Limb (tissue), 2 donors: Measurements from ENCODE around the gene LPP.
"Not testable (repeated sequence)": the region's sequence is repeated elsewhere in the genome, so short reads cannot be mapped to it uniquely, and the experiment has no call there.

ENCODE experiments used
- DNase-seq, 2 donors: peaks; one replicate each; pipeline ENCODE4 v3.0.0-alpha.2; 2016; ENCODE audit errors: extremely low spot score in 2 of 2

Gene LPP

GRCh38 chr3:188620752-188621151 is 466.8 kb downstream of the LPP start:
- no peak for DNase-seq

- no peak for DNase-seq
These were observed 470.4 kb downstream of the LPP start for GRCh38 chr3:188624384-188624783.

- no peak for DNase-seq
These were observed 470.9 kb downstream of the LPP start for GRCh38 chr3:188624828-188625227.

GRCh38 chr3:188627652-188628051 is 473.7 kb downstream of the LPP start:
- DNase-seq, result no peak

GRCh38 chr3:188631291-188632010 is 477.5 kb downstream of the LPP start:
- DNase-seq, result no peak

- no peak for DNase-seq
These were observed 479.2 kb downstream of the LPP start for GRCh38 chr3:188633206-188633605.

GRCh38 chr3:188634285-188634684 is 480.3 kb downstream of the LPP start:
- DNase-seq, result no peak

GRCh38 chr3:188635258-188636042 is 481.5 kb downstream of the LPP start:
- DNase-seq, result no peak

GRCh38 chr3:188636292-188636691 is 482.3 kb downstream of the LPP start:
- not testable (repeated sequence) for DNase-seq

GRCh38 chr3:188641076-188641475 is 487.1 kb downstream of the LPP start:
- no peak for DNase-seq

- no peak for DNase-seq
These were observed 489.8 kb downstream of the LPP start for GRCh38 chr3:188643736-188644135.

- DNase-seq, result no peak
These were observed 492.6 kb downstream of the LPP start for GRCh38 chr3:188646592-188646991.

GRCh38 chr3:188647237-188647636 is 493.3 kb downstream of the LPP start:
- no peak for DNase-seq

GRCh38 chr3:188649521-188649920 is 495.6 kb downstream of the LPP start:
- DNase-seq, result no peak

- no peak for DNase-seq
These were observed 502.4 kb downstream of the LPP start for GRCh38 chr3:188656196-188656982.

- DNase-seq, result no peak
These were observed 504.6 kb downstream of the LPP start for GRCh38 chr3:188658606-188659005.

- no peak for DNase-seq
These were observed 505.6 kb downstream of the LPP start for GRCh38 chr3:188659449-188660090.

- DNase-seq, result no peak
These were observed 506.5 kb downstream of the LPP start for GRCh38 chr3:188660415-188660814.

GRCh38 chr3:188661806-188662205 is 507.8 kb downstream of the LPP start:
- no peak for DNase-seq

- DNase-seq, result no peak
These were observed 508.3 kb downstream of the LPP start for GRCh38 chr3:188662214-188662613.

GRCh38 chr3:188662795-188663194 is 508.8 kb downstream of the LPP start:
- no peak for DNase-seq

GRCh38 chr3:188663839-188664238 is 509.9 kb downstream of the LPP start:
- DNase-seq, result no peak
